Uterus (tissue), 2 donors: Measurements from ENCODE around the gene ZNF860.

Experiments
- POLR2A ChIP-seq, 2 donors: fragments of 450-650 bp; IDR thresholded peaks; one replicate each; pipeline ENCODE4 v1.6.1; 2016; ENCODE audit warnings: antibody characterized with exemption in 2 of 2, mild to moderate bottlenecking in 1 of 2, moderate library complexity in 1 of 2
- TF ChIP-seq, protein P1 (sequence below), 4 experiments: fragments of 200-600 bp in 2 of 4; fragments of 450-650 bp in 2 of 4; sonication (generic) in 2 of 4; IDR thresholded peaks; one replicate each; pipeline ENCODE4 v1.5.1; 2016 to 2019; ENCODE audit warnings: antibody characterized with exemption in 4 of 4, mild to moderate bottlenecking in 2 of 4, moderate library complexity in 1 of 4

DNA sequence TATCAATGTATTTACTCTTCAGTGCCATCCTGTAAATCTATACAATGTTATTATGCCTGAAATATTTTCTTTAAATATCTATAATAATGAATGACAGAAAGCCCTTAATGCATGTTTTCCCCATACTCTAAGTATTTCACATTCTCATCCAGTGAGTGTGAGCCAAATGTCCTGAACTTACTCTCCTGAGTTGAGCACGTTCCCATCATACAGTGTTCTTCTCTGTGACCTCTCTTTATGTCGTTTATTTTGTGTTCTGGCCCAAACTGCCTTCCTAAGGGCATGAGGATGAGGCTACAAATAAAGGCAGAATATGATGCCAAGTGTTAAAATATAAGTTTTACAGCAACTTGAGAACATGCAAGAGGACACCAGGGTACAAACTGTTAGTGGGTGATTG lies 3.8 kb upstream of the ZNF860 start:
- no peak for TF ChIP-seq POLR2A (IDR thresholded peaks at IDR 0.05)
- TF ChIP-seq, protein P1, sequence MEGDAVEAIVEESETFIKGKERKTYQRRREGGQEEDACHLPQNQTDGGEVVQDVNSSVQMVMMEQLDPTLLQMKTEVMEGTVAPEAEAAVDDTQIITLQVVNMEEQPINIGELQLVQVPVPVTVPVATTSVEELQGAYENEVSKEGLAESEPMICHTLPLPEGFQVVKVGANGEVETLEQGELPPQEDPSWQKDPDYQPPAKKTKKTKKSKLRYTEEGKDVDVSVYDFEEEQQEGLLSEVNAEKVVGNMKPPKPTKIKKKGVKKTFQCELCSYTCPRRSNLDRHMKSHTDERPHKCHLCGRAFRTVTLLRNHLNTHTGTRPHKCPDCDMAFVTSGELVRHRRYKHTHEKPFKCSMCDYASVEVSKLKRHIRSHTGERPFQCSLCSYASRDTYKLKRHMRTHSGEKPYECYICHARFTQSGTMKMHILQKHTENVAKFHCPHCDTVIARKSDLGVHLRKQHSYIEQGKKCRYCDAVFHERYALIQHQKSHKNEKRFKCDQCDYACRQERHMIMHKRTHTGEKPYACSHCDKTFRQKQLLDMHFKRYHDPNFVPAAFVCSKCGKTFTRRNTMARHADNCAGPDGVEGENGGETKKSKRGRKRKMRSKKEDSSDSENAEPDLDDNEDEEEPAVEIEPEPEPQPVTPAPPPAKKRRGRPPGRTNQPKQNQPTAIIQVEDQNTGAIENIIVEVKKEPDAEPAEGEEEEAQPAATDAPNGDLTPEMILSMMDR (IDR thresholded peaks at IDR 0.05): no peak
